Loucy (cell line): ENCODE results near the gene MRTFB.
"Not testable (repeated sequence)": the region's sequence is repeated elsewhere in the genome, so short reads cannot be mapped to it uniquely, and the experiment has no call there.

Experiments
- H2AFZ ChIP-seq: fragments of 200-600 bp; sonication (generic); 2 replicates; pipeline ENCODE4 v1.6.0; 2016; ENCODE audit warnings: antibody characterized with exemption, mild to moderate bottlenecking, low read length, moderate library complexity
- H3F3A ChIP-seq: fragments of 200-600 bp; 2 replicates; pipeline ENCODE4 v1.6.0; 2016; ENCODE audit warnings: antibody characterized with exemption, low read depth, mild to moderate bottlenecking
- H3K27me3 ChIP-seq: fragments of 200-600 bp; sonication (generic); 2 replicates; pipeline ENCODE4 v1.6.1; 2014; ENCODE audit warnings: low read length, mild to moderate bottlenecking; ENCODE audit not compliant: insufficient read depth, poor library complexity, severe bottlenecking
- H3K36me3 ChIP-seq: fragments of 200-600 bp; sonication (generic); 2 replicates; pipeline ENCODE4 v1.6.1; 2016; ENCODE audit warnings: low read length; ENCODE audit not compliant: insufficient read depth
- H3K4me1 ChIP-seq: fragments of 200-600 bp; sonication (generic); 2 replicates; pipeline ENCODE4 v1.5.1; 2014; ENCODE audit warnings: low read length, mild to moderate bottlenecking; ENCODE audit not compliant: insufficient read depth, poor library complexity, severe bottlenecking
- H3K4me2 ChIP-seq: fragments of 200-600 bp; sonication (generic); 2 replicates; pipeline ENCODE4 v1.6.0; 2014; ENCODE audit warnings: antibody characterized with exemption, low read length, low read depth, mild to moderate bottlenecking; ENCODE audit not compliant: poor library complexity, severe bottlenecking
- H3K4me3 ChIP-seq: fragments of 200-600 bp; sonication (generic); 2 replicates; pipeline ENCODE4 v1.5.1; 2014; ENCODE audit warnings: low read length, mild to moderate bottlenecking, mixed read lengths; ENCODE audit not compliant: poor library complexity, severe bottlenecking
- H3K79me2 ChIP-seq: fragments of 200-600 bp; sonication (generic); 2 replicates; pipeline ENCODE4 v1.6.1; 2014; ENCODE audit warnings: low read length; ENCODE audit not compliant: insufficient read depth
- H3K9ac ChIP-seq: fragments of 200-600 bp; sonication (generic); 2 replicates; pipeline ENCODE4 v1.6.0; 2014; ENCODE audit warnings: mild to moderate bottlenecking, low read depth, low read length, moderate library complexity; ENCODE audit not compliant: poor library complexity, severe bottlenecking
- H3K9me2 ChIP-seq: fragments of 200-600 bp; sonication (generic); replicated peaks from 2 replicates; pipeline ENCODE4 v1.6.1; 2016; ENCODE audit warnings: low read depth, low read length, mixed read lengths
- H3K9me3 ChIP-seq: fragments of 200-600 bp; sonication (generic); 2 replicates; pipeline ENCODE4 v1.6.1; 2014; ENCODE audit warnings: mild to moderate bottlenecking, antibody characterized with exemption, low read length, low read depth; ENCODE audit not compliant: insufficient read depth
- H4K20me1 ChIP-seq: fragments of 200-600 bp; sonication (generic); 2 replicates; pipeline ENCODE4 v1.6.0; 2014; ENCODE audit warnings: antibody characterized with exemption, low read length, mild to moderate bottlenecking; ENCODE audit not compliant: insufficient read depth, poor library complexity, severe bottlenecking
- EZH2phosphoT487 ChIP-seq: fragments of 200-600 bp; IDR thresholded peaks from 2 replicates; pipeline ENCODE4 v1.6.1; 2018; ENCODE audit warnings: antibody characterized with exemption, mild to moderate bottlenecking, moderate library complexity, borderline replicate concordance
- TF ChIP-seq, protein P1 (sequence below): fragments of 200-600 bp; sonication (generic); conservative IDR thresholded peaks from 2 replicates; pipeline ENCODE4 v1.5.1; 2014; ENCODE audit warnings: mild to moderate bottlenecking, antibody characterized with exemption, low read length

MRTFB gene, protein sequence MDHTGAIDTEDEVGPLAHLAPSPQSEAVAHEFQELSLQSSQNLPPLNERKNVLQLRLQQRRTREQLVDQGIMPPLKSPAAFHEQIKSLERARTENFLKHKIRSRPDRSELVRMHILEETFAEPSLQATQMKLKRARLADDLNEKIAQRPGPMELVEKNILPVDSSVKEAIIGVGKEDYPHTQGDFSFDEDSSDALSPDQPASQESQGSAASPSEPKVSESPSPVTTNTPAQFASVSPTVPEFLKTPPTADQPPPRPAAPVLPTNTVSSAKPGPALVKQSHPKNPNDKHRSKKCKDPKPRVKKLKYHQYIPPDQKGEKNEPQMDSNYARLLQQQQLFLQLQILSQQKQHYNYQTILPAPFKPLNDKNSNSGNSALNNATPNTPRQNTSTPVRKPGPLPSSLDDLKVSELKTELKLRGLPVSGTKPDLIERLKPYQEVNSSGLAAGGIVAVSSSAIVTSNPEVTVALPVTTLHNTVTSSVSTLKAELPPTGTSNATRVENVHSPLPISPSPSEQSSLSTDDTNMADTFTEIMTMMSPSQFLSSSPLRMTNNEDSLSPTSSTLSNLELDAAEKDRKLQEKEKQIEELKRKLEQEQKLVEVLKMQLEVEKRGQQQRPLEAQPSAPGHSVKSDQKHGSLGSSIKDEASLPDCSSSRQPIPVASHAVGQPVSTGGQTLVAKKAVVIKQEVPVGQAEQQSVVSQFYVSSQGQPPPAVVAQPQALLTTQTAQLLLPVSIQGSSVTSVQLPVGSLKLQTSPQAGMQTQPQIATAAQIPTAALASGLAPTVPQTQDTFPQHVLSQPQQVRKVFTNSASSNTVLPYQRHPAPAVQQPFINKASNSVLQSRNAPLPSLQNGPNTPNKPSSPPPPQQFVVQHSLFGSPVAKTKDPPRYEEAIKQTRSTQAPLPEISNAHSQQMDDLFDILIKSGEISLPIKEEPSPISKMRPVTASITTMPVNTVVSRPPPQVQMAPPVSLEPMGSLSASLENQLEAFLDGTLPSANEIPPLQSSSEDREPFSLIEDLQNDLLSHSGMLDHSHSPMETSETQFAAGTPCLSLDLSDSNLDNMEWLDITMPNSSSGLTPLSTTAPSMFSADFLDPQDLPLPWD

DNA sequence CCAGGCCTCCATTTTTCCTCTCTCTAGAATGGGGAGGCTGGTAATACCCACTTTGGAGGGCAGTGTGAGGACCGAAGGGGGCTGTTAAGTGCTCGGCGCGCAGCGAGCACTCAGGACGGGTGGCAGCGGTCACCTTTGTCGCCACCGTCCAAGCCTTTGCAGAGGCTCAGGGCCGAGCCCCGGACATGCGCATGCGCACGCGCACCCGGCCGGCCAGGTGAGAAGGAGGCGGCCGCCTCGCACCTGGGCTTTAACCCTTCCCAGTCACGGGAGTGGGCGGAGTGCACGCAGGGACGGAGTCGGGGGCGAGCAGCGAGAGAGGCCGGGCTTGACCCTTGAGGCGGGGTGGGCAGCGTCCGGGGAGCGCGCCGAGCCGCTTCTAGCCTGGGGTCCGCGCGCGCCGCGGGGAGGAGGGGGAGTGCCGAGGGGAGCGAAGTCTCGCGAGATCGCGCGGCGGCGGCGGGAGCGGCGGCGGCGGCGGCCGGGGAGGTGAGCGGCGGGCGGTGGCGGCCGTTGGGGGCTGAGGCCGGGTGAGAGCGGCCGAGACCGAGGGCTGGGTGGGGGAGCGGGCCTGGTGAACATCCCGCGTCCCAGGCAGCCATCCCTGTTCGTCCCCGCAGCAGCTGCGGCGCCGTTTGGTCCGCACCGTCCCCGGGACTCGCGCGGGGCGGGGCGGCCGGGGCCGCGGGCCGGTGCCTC is at the start of gene MRTFB:
MRTFB (plus strand) TSS at position 443 of the 699 bp plus-strand sequence. CDS start 69,288 bp downstream, outside the sequence.
- Histone ChIP-seq H4K20me1 (no peaks in the 10 kb centered on the region), H3K36me3 (no peaks in the 10 kb centered on the region), H3K4me2 (peak within 1 kb of the TSS; percentile 79), H3K9ac (peak within 1 kb of the TSS; percentile 81), H3F3A (no peaks in the 10 kb centered on the region), H3K4me3 (peak within 1 kb of the TSS; percentile 82), H3K4me1 (peaks cover 9% of the 10 kb centered on the region), H3K79me2 (peaks cover 10% of the 10 kb centered on the region; the same call in 1 of the 2 replicates), H3K9me3 (no peaks in the 10 kb centered on the region), H3K9me2 (no peaks in the 10 kb centered on the region), H3K27me3 (no peaks in the 10 kb centered on the region), H2AFZ (peak within 1 kb of the TSS; percentile 95)
- TF ChIP-seq EZH2phosphoT487: no peak
- TF ChIP-seq, protein P1, sequence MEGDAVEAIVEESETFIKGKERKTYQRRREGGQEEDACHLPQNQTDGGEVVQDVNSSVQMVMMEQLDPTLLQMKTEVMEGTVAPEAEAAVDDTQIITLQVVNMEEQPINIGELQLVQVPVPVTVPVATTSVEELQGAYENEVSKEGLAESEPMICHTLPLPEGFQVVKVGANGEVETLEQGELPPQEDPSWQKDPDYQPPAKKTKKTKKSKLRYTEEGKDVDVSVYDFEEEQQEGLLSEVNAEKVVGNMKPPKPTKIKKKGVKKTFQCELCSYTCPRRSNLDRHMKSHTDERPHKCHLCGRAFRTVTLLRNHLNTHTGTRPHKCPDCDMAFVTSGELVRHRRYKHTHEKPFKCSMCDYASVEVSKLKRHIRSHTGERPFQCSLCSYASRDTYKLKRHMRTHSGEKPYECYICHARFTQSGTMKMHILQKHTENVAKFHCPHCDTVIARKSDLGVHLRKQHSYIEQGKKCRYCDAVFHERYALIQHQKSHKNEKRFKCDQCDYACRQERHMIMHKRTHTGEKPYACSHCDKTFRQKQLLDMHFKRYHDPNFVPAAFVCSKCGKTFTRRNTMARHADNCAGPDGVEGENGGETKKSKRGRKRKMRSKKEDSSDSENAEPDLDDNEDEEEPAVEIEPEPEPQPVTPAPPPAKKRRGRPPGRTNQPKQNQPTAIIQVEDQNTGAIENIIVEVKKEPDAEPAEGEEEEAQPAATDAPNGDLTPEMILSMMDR: no peak

DNA sequence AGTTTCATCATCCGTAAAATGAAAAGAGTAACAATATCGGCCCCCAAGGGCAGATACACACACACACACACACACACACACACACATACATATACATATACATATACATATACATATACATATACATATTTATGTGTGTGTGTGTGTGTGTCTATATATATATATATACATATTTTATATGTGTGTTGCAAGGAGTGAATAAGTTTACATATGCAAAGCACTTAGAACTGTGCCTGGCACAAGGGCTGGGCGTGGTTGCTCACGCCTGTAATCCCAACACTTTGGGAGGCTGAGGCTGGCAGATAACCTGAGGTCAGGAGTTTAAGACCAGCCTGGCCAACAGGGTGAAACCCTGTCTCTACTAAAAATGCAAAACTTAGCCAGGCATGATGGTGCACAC is 47.6 kb upstream of the MRTFB start:
- not testable (repeated sequence) for H3K9me2 ChIP-seq, H3K9me3 ChIP-seq, H3K4me2 ChIP-seq, H3K9ac ChIP-seq, H3K79me2 ChIP-seq, H3F3A ChIP-seq, H3K27me3 ChIP-seq, H4K20me1 ChIP-seq, H2AFZ ChIP-seq, H3K4me3 ChIP-seq, H3K4me1 ChIP-seq, H3K36me3 ChIP-seq

DNA sequence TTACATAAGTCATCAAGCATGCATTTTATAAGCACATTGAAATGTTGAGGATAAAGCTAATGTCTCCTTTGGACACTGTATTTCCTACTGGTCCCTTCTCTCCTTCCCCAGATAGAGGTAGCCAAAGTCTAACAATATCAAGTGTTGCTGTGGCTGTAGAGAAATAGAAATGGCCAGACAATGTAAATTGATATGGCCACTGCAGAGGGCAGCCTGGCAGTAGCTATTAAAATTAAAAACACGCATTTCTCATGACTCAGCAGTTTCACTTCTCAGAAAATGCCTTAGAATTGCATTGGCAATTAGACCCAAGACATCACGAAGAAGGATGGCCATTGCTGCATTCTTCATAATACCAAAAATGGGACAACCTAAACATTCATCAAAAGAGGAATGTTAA is 46.8 kb upstream of the MRTFB start:
- no peaks in the 10 kb centered on the region for H3K4me1 ChIP-seq
- no peaks in the 10 kb centered on the region for H3K36me3 ChIP-seq
- no peak overlapping the region for H3K4me3 ChIP-seq
- H3F3A ChIP-seq: no peaks in the 10 kb centered on the region
- H3K9me2 ChIP-seq: no peaks in the 10 kb centered on the region
- H3K4me2 ChIP-seq: no peak overlapping the region
- no peaks in the 10 kb centered on the region for H3K79me2 ChIP-seq
- H3K27me3 ChIP-seq: no peaks in the 10 kb centered on the region
- H4K20me1 ChIP-seq: no peaks in the 10 kb centered on the region
- no peaks in the 10 kb centered on the region for H3K9me3 ChIP-seq
- H2AFZ ChIP-seq: no peak overlapping the region
- TF ChIP-seq, protein P1: no peak
- TF ChIP-seq EZH2phosphoT487: no peak
- no peak overlapping the region for H3K9ac ChIP-seq
